NCI-H82 (cell line): ENCODE measurements around the gene ZNF804A.
A peak's percentile ranks its signal among the peaks of the same experiment; 100 is the strongest.
"Not testable (repeated sequence)": the region's sequence is repeated elsewhere in the genome, so short reads cannot be mapped to it uniquely, and the experiment has no call there.

Experiments
- DNase-seq: peaks from one replicate; lab custom pipeline; 2025; lab: John Stamatoyannopoulos, UW

Gene ZNF804A

GRCh38 chr2:184727813-184728212 lies 129.5 kb downstream of the ZNF804A start:
- DNase-seq = no peak

GRCh38 chr2:184728411-184728810 lies 130.1 kb downstream of the ZNF804A start:
- DNase-seq = no peak

- DNase-seq = no peak
Observed at GRCh38 chr2:184729581-184729980, 131.3 kb downstream of the ZNF804A start.

GRCh38 chr2:184730288-184730687 lies 132.0 kb downstream of the ZNF804A start:
- DNase-seq = no peak

DNA sequence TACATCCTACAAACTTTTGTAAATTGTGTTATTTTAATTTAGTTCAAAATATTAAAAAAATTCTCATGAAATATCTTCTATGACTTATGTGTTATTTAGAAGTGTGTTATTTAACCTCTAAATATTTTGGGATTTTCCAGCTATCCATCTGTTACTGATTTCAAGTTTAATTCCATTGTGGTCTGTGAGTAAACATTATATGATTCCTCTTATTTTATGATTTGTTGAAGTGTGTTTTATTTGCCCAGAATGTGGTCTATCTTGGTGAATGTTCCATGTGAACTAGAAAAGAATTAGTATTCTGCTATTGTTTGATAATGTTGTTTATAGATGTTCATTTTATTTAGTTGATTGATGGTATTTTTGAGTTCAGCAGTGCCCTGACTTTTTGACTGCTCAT lies 136.0 kb downstream of the ZNF804A start:
- DNase-seq = no peak

- no peak for DNase-seq
Observed at GRCh38 chr2:184735611-184736010, 137.3 kb downstream of the ZNF804A start.

DNA sequence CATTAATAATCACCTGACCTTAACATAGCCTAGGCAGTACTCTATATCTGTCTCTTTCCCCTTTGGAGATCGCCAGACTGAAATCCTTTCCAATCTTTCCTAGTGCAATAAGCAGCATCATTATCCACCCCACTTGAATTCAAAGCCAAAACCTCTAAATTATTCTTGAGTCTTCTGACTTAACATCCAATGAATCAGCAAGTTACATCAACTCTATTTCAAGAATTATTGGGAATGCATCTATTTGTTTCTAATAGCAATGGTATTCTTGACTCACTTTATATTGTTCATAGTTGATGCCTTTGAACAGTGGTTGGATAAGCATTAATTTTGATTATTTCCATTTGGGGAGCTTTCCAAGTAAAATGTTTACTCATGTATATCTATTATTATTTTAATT lies 144.8 kb downstream of the ZNF804A start:
- DNase-seq = no peak

DNA sequence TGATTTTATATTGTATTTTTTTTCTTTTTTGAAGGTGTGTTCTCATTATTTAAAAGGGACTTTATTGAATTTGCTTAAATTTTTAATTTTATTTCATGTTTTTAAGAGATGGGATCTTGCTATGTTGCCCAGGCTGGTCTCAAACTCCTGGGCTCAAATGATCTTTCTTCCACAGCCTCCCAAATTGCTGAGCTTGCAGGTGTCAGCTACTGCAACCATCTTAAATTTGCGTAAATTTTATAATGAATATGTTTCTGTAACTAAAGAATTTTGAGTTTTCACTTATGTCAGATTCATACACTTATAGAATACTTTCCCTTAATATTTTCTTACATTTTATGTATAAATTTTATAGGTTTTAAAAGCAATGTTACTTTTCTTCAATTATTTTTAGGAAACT lies 157.8 kb downstream of the ZNF804A start:
- DNase-seq = no peak

DNA sequence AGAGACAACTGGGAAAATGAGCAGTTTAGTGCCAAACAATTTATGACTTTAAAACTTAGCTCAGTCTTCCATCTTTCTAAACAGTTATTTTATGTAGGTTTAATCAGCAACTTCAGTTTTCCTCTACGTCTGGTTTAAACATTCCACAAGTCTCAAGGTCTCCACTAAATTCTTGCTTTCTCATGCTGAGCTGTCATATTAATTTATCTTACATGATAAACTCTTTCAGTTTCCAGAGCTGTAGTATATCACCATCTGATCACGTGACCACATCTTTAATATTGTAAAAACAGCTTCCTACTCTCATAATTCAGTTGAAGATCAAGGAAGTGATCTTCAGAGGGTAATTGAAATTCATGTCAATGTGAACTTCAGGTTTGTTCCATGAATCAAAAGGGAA lies 158.6 kb downstream of the ZNF804A start:
- no peak for DNase-seq

DNA sequence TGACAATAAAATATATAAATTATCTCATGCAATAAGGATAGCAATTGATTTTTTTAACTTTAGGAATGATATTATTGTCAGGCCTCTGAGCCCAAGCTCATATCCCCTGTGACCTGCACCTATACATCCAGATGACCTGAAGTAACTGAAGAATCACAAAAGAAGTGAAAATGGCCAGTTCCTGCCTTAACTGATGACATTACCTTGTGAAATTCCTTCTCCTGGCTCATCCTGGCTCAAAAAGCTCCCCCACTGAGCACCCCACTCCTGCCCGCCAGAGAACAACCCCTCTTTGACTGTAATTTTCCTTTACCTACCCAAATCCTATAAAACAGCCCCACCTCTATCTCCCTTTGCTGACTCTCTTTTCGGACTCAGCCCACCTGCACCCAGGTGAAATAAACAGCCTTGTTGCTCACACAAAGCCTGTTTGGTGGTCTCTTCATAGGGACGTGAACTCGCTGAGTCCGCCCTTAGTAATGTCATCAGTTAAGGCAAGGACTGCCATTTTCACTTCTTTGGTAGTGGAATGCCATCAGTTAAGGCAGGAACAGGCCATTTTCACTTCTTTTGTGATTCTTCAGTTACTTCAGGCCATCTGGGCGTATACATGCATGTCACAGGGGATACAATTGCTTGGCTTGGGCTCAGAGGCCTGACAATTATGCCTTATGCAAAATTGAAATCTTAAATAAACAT lies 161.4 kb downstream of the ZNF804A start:
- not testable (repeated sequence) for DNase-seq

- DNase-seq = no peak
Observed at GRCh38 chr2:184760931-184761330, 162.6 kb downstream of the ZNF804A start.

DNA sequence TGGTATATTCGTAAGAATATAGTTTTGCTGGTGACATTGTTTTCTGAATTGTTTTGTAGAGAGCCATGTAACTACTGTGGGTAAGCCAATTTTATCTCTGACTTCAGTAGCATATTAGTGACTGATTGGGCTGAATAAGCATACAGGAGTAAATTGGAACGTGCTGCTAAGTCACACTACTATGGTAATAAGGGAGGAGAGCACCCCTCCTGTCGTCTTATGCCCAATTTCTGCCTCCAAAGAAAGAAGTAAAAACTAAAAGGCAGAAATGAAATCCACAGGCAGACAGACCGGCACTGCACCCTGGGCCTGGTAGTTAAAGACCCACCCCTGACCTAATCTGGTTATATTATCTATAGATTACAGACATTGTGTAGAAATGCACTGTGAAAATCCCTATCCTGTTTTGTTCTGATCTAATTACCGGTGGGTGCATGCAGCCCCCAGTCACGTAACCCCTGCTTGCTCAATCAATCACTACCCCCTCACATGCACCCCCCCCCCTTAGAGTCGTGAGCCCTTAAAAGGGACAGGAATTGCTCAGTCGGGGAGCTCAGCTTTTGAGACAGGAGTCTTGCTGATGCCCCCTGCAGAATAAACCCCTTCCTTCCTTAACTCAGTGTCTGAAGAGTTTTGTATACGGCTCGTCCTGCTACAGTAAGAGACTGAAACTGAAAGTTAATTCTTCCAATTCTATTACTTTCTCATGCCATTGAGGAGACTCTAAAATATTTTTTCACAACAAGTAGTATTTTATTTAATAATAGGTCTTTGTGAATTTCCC lies 167.0 kb downstream of the ZNF804A start:
- peak; percentile 81 for DNase-seq

DNA sequence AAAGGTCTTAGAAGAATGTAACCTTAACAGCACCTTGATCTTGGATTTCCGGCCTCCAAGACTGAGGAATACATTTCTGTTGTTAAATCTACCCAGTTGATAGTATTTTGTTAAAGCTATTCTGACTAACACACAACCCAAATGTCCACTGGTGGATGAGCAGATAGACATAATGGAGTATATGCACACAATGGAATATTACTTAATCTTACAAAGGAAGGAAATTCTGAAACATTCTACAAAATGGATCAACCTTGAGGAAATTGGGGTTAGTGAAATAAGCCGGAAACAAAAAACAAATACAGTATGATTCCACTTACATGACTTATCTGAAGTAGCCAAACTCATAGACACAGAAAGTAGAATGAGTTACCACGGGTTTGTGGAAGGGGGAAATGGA lies 168.7 kb downstream of the ZNF804A start:
- no peak for DNase-seq

DNA sequence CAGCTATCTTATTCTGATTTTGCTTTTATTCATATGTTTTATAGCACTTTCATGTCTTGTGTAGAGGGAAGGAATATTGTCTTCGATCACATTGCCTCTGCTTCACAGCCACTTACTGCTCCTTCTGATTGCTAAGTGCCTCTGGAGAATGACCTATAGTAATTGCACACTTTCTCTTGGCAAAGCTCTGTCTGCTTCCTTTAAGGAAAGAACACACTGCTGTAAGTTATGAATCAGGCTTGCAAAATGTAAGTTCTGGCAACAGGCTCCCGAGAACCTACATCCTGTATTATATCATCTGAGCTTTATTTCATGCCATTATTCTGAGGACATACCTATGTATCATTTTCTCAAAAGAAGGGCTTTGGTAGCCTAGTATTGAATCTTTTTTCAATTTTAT lies 170.7 kb downstream of the ZNF804A start:
- DNase-seq = no peak

GRCh38 chr2:184769686-184770085 lies 171.4 kb downstream of the ZNF804A start:
- DNase-seq = no peak

DNA sequence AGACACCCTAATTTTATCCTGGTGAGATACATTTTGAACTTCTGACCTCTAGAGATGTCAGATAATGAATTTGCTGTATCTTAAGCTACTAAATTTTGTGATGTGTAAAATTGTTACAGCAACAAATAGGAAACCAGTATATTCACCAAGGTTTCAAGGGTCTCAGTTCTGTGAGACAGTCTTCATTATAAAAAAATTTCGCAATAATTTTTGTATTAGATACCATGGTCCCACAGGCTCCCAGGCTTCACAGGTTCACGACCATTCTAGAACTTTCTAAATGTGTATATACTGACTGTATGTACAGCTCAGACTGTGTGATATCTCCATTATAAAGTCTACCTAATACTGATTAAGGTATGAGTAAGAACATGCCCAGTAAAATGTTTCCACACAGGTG lies 181.4 kb downstream of the ZNF804A start:
- DNase-seq = no peak

DNA sequence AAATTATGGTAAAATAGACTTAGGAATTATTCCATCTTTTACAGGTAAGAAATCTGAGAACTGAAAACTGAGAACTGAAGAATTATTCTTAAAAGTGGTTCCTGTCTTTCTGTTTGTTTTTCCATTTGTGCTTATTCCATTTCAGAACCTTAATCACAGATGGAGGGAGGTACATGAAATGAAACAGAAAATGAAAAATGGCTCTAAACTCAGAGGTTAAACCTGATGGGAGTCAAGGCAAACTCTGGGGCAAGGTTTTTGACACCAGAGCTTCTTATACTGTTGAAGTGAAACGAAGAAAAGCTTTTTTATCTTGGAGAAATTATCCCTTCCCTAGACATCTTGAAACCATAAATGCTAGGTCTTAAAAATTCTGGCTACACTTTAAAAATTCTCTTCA lies 182.1 kb downstream of the ZNF804A start:
- no peak for DNase-seq

- DNase-seq = no peak
Observed at GRCh38 chr2:184780944-184781343, 182.6 kb downstream of the ZNF804A start.

DNA sequence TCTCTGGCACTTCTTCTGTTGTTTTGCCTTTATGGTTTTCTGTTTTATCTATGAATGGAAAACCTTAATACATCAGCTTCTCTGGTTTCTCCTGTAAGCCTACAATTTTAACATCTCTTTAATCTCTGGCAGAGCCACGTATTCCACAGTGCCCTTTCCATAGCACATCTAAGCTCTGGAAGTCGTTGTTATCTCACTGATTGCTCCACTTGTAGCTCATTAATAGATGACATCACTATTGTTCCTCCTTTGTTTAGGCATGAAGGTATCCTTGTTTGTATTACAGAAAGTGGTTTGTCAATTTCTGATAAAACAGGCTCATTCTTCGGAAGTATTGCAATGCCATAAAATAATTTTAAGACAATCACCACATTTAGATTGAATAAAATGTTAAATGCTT lies 185.2 kb downstream of the ZNF804A start:
- DNase-seq = no peak

- no peak for DNase-seq
Observed at GRCh38 chr2:184793176-184793575, 194.8 kb downstream of the ZNF804A start.

- no peak for DNase-seq
Observed at GRCh38 chr2:184799379-184799778, 201.1 kb downstream of the ZNF804A start.

DNA sequence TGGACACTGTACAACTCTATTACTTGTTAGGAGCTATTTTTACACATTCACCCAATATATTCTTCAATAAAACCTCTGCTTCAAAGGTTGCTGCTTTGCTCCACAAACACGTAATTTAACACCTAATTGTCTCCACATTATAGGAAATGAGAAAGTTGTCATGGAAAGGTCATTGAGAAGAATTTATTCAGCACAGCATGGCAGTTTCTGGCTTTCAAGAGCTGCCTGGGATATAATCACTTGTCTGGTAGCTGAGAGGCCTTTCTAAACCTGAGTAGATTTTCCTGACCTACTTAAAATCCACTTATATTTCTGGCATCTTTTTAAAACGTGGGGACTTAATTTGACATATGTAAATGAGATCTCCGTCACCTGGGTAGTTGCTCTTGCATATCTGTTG lies 216.1 kb downstream of the ZNF804A start:
- no peak for DNase-seq

DNA sequence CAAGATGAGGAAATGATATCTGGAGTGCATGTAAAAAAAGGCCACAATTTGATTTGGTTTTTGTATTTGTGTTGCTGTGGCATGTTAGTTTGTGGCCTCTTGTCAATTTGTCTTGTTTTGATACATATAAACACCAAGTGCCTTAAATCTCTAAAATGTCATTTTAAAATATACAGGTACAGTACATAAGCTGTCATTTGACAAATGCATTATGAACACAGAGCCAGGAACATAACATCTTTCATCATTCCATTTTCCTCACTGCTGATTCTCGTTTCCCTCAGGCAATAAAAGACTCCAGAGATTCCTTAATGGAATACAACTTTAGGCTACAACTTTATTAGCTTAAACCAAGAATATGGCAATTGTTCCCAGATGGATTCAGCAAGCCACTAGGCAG lies 217.5 kb downstream of the ZNF804A start:
- no peak for DNase-seq

DNA sequence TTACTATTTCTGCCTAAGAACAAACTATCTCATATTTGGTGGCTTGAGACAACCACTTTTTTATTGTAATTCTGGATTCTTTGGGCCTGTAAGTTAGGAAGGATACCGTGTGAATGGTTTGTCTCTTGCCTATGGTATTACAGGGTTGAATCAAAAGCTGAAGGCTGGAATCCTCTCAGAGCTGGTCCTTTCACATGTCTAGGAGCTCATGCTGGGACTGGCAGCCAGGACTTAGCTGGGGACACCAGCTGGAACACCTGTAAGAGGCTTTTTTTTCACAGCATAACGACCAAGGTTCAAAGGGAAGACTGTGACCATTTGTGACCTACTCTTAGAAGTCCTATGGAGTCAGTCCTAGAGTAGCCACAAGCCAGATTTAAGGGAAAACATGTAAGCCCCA lies 226.3 kb downstream of the ZNF804A start:
- DNase-seq = peak; percentile 49
